ENCODE measurements around the gene AMPD2.

AMPD2 gene

DNA sequence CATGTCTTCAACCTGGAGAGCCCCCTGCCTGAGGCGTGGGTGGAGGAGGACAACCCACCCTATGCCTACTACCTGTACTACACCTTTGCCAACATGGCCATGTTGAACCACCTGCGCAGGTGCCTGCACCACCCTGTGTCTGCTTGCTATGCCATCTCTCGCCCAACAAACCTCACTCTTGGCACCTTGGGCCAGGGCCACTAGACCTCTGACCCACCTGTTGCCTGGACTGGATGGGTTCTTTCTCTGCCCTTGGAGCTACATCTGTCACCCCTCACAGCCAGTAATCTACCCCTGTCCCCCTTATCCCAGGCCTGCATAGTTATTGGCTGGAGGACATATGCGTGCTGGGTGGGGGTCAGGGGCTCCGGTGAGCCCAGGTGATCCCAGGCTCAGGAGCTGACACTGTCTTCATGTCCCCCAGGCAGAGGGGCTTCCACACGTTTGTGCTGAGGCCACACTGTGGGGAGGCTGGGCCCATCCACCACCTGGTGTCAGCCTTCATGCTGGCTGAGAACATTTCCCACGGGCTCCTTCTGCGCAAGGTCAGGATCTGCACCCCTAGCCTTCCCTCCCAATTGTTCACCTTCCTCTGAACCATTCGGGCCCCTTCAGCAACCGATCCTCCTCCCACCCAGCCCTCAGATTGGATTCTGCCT lies 9.9 kb downstream of the AMPD2 start:
- DNase-seq (ENCODE audit: extremely low read depth, low read depth) = no peak
- no peak overlapping the region for H3K4me3 ChIP-seq (replicated peaks; ENCODE audit: low read depth, low read length)
- TF ChIP-seq, protein P1, sequence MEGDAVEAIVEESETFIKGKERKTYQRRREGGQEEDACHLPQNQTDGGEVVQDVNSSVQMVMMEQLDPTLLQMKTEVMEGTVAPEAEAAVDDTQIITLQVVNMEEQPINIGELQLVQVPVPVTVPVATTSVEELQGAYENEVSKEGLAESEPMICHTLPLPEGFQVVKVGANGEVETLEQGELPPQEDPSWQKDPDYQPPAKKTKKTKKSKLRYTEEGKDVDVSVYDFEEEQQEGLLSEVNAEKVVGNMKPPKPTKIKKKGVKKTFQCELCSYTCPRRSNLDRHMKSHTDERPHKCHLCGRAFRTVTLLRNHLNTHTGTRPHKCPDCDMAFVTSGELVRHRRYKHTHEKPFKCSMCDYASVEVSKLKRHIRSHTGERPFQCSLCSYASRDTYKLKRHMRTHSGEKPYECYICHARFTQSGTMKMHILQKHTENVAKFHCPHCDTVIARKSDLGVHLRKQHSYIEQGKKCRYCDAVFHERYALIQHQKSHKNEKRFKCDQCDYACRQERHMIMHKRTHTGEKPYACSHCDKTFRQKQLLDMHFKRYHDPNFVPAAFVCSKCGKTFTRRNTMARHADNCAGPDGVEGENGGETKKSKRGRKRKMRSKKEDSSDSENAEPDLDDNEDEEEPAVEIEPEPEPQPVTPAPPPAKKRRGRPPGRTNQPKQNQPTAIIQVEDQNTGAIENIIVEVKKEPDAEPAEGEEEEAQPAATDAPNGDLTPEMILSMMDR (IDR thresholded peaks at IDR 0.05; ENCODE audit: low read depth, low read length, missing control alignments) = no peak

DNA sequence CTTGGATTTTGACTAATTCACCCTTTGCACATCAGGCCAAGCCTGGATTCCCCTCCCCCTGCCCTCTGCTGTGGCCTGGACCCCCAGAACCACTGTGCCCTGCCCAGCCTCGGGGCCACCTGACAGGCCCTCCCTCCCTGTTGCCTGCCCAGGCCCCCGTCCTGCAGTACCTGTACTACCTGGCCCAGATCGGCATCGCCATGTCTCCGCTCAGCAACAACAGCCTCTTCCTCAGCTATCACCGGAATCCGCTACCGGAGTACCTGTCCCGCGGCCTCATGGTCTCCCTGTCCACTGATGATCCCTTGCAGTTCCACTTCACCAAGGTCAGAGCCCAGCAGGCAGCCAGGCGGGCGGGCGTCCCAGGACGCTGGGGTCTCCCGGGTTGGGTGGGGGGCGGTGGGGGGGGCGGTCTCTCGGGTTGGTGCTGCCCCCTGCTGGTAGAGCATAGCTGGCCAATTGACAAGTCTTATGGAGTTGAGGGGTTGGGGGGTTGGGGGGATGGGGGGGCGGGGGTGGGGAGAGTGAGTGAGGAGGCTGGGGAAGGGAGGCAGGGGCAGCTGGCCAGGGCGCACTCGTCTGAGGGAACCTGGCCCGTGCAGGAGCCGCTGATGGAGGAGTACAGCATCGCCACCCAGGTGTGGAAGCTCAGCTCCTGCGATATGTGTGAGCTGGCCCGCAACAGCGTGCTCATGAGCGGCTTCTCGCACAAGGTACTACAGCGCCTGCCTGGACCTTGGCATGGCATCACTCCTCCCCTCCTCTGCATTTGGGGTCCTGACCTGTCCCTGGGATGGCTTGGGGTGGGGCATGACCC lies 10.7 kb downstream of the AMPD2 start:
- no peak overlapping the region for H3K4me3 ChIP-seq (replicated peaks; ENCODE audit: low read depth, low read length)
- TF ChIP-seq, protein P1 (IDR thresholded peaks at IDR 0.05; ENCODE audit: low read depth, low read length, missing control alignments) = no peak
- no peak for DNase-seq (ENCODE audit: extremely low read depth, low read depth)

DNA sequence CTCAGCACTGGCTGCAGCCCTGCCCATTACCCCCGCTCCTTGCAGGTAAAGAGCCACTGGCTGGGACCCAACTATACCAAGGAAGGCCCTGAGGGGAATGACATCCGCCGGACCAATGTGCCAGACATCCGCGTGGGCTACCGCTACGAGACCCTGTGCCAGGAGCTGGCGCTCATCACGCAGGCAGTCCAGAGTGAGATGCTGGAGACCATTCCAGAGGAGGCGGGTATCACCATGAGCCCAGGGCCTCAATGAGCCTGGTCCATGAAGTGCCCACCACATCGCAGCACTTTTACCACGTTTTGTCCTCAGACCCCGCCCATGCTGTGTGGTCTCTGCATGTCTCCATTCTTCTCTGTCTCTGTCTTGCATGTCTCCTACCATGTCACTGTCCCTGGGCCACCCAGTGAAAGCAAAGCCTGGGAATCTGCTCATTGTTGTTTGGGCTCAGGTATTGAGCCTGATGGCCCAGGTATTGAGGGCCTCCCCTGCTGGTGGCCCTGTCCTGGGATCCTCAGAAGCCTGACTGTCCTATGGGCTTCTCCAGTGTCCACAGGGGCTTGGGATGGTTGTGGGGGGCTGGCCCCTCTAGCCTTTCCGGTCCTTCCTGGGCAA lies 11.4 kb downstream of the AMPD2 start:
- DNase-seq (ENCODE audit: extremely low read depth, low read depth) = no peak
- no peak overlapping the region for H3K4me3 ChIP-seq (replicated peaks; ENCODE audit: low read depth, low read length)
- TF ChIP-seq, protein P1 (IDR thresholded peaks at IDR 0.05; ENCODE audit: low read depth, low read length, missing control alignments) = no peak

DNA sequence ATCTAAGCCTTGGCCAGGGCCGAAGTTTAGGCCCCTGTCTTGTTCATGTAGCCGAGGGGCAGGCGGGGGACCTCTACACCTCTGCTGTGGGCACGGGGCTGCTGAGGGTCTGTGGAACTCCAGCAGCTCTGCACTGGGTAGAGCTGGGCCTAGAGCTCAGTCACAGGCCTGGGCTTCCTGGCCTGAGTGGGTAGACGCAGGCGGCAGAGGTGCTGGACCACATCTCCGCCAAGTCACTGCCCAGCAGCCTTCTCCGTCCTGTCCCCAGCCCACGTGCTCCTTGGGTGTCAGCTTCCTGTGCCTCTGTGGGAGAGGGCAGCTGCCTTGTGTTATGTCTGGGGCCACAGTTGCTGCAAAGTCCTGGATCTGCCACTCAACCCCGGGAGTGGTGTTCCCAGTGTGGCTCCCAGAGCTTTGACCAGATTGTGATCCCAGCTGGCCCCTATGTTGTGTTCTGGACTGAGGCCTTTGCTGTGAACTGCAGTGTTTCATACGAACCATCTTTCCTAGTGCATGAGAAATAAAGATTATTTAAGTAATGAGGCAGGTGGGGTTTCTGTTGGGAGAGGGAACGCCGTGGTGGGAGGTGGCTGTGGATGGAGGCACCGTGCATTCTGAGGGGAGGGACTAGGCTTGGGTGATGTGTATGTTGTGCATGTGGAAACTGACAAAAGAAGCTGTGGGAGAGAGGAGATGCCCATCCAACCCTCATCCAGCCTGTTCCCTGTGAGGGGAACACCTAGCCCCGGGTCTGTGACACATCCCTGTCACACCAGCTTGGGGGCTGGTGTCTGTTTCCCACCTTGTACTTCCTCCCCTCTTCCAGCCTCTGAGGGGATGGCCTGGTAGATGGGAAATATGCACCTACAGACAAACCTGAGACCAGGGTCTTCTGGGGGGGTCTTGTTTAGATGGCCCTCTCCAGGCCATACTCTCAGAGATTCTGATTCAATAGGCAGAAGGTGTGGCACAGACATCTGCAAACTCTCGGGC lies 12.2 kb downstream of the AMPD2 start:
- DNase-seq (ENCODE audit: extremely low read depth, low read depth) = no peak
- TF ChIP-seq, protein P1 (IDR thresholded peaks at IDR 0.05; ENCODE audit: low read depth, low read length, missing control alignments) = no peak
- H3K4me3 ChIP-seq (replicated peaks; ENCODE audit: low read depth, low read length) = no peak overlapping the region

DNA sequence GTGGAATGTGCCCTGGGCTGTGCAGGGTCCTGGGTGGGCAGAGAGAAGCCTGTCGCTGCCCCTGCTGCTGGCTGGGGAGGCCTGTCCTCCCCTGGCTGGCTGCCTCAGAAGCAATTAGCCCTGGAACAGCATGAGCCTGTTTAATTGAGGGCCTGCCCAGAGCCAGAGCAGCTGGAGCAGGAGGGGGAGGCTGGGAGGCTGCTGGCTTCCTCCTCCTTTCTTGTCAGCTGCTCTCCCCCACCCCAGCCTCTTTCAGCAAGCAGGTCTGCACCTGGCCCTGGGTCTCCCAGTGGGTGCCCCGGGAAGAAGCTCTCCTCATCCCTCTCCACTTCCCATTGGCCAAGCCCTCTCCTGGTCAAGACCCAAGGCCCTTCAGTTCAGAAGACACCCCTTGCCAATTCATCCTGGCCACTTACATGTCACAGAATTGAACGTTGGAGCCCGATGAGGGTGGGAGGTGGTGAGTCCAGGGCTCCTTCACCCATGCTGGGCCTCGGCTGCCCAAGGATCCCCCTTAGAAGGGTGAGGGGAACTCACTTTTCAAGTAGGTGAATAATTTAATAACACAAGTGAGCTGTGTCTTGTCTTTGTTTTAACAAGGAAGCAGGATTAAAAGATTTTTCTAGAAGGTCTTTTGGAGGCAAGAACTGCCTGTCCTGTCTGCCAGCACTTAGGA lies 13.2 kb downstream of the AMPD2 start:
- H3K4me3 ChIP-seq (replicated peaks; ENCODE audit: low read depth, low read length) = no peak overlapping the region
- DNase-seq (ENCODE audit: extremely low read depth, low read depth) = no peak
- TF ChIP-seq, protein P1 (IDR thresholded peaks at IDR 0.05; ENCODE audit: low read depth, low read length, missing control alignments) = no peak

GRCh38 chr1:109634292-109634691 lies 14.7 kb downstream of the AMPD2 start:
- H3K4me3 ChIP-seq (replicated peaks; ENCODE audit: low read depth, low read length) = no peak overlapping the region

More at GRCh38 chr1:109634292-109634691, 14.7 kb downstream of the AMPD2 start:
- TF ChIP-seq, protein P1 (IDR thresholded peaks at IDR 0.05; ENCODE audit: low read depth, low read length, missing control alignments) = no peak
- DNase-seq (ENCODE audit: extremely low read depth, low read depth) = no peak
